HFF-Myc (cell line): ENCODE measurements around the gene CHN1.

Experiments
- DNase-seq: peaks from one replicate; pipeline ENCODE4 v3.0.0-alpha.2; 2011; ENCODE audit warnings: low read depth; ENCODE audit errors: extremely low read depth
- H3K4me3 ChIP-seq: replicated peaks from 2 replicates; pipeline ENCODE4 v1.5.1; 2011; ENCODE audit warnings: low read depth, mild to moderate bottlenecking, control low read depth, low read length
- CTCF ChIP-seq: IDR thresholded peaks from 2 replicates; pipeline ENCODE4 v1.5.1; 2012; ENCODE audit warnings: mild to moderate bottlenecking, low read depth, low read length, control low read depth; ENCODE audit errors: missing control alignments

CHN1 gene

GRCh38 chr2:174916270-174916930 is 88.8 kb downstream of the CHN1 start:
- no peak for TF ChIP-seq CTCF
- no peak overlapping the region for H3K4me3 ChIP-seq
- DNase-seq = no peak

- TF ChIP-seq CTCF = no peak
- DNase-seq = no peak
- no peak overlapping the region for H3K4me3 ChIP-seq
These were observed 90.1 kb downstream of the CHN1 start for GRCh38 chr2:174914853-174915760.

GRCh38 chr2:174908284-174908683 is 96.9 kb downstream of the CHN1 start:
- no peak for TF ChIP-seq CTCF
- no peak for DNase-seq
- no peak overlapping the region for H3K4me3 ChIP-seq

GRCh38 chr2:174903264-174903556 is 102.0 kb downstream of the CHN1 start:
- DNase-seq = no peak
- no peak overlapping the region for H3K4me3 ChIP-seq
- no peak for TF ChIP-seq CTCF

- no peak for TF ChIP-seq CTCF
- no peak overlapping the region for H3K4me3 ChIP-seq
- peak; percentile 17 for DNase-seq
These were observed 102.5 kb downstream of the CHN1 start for GRCh38 chr2:174902506-174903263.

GRCh38 chr2:174901075-174901474 is 104.1 kb downstream of the CHN1 start:
- DNase-seq = peak; percentile 24
- H3K4me3 ChIP-seq = peak overlapping the region; percentile 13
- TF ChIP-seq CTCF = no peak
